Osteoblast (primary cell): Measurements from ENCODE around the gene CAMTA1. TPM values are rescaled to one million over a fixed set of nuclear protein-coding genes. Genes with fewer than 3 reads are reported as not detected.

Source experiments
- DNase-seq: peaks from one replicate; pipeline ENCODE4 v3.0.0; 2011; ENCODE audit warnings: low spot score, mixed read lengths; ENCODE audit not compliant: insufficient read length; ENCODE audit errors: missing footprints
- H2AFZ ChIP-seq: 2 replicates; pipeline ENCODE4 v1.6.0; 2011; ENCODE audit warnings: mild to moderate bottlenecking, low read length
- H3K27ac ChIP-seq: 2 replicates; pipeline ENCODE4 v1.5.1; 2011; ENCODE audit warnings: mild to moderate bottlenecking, low read depth, low read length, moderate library complexity
- H3K27me3 ChIP-seq: 2 replicates; pipeline ENCODE4 v1.6.0; 2012; ENCODE audit warnings: mild to moderate bottlenecking, control low read depth, inconsistent platforms, low read length, moderate library complexity; ENCODE audit not compliant: insufficient read depth
- H3K36me3 ChIP-seq: 2 replicates; pipeline ENCODE4 v1.5.1; 2011; ENCODE audit warnings: mild to moderate bottlenecking, low read length, control low read depth, moderate library complexity; ENCODE audit not compliant: insufficient read depth
- H3K4me1 ChIP-seq: 2 replicates; pipeline ENCODE4 v1.5.1; 2011; ENCODE audit warnings: mild to moderate bottlenecking, low read length, control low read depth, moderate library complexity; ENCODE audit not compliant: insufficient read depth
- H3K4me2 ChIP-seq: 2 replicates; pipeline ENCODE4 v1.6.0; 2011; ENCODE audit warnings: mild to moderate bottlenecking, low read length; ENCODE audit not compliant: insufficient read depth
- H3K4me3 ChIP-seq: fragments of 200-600 bp; sonication (generic); 3 replicates; pipeline ENCODE4 v1.5.1; 2012; ENCODE audit warnings: mild to moderate bottlenecking, low read length, inconsistent platforms; ENCODE audit not compliant: insufficient read depth
- H3K79me2 ChIP-seq: 2 replicates; pipeline ENCODE4 v1.6.0; 2012; ENCODE audit warnings: mild to moderate bottlenecking, low read length, control low read depth, inconsistent platforms; ENCODE audit not compliant: insufficient read depth
- H3K9me3 ChIP-seq: 2 replicates; pipeline ENCODE4 v1.5.1; 2011; ENCODE audit warnings: low read depth, low read length, control low read depth
- H4K20me1 ChIP-seq: 2 replicates; pipeline ENCODE4 v1.6.0; 2012; ENCODE audit warnings: mild to moderate bottlenecking, low read length, control low read depth; ENCODE audit not compliant: insufficient read depth
- total RNA-seq: library from RNA; depleted of rRNA; stranded (reverse); fragments of >200 nt; gene quantifications from 2 replicates; pipeline ENCODE4 v1.2.3, GENCODE V29; 2012
- TF ChIP-seq, protein P1 (sequence below): IDR thresholded peaks from 2 replicates; pipeline ENCODE4 v1.5.1; 2011; ENCODE audit warnings: mild to moderate bottlenecking, low read depth, low read length, moderate library complexity; ENCODE audit errors: extremely low read depth

The CAMTA1 gene
- total RNA-seq, 1 donor, result 47.4 TPM

DNA sequence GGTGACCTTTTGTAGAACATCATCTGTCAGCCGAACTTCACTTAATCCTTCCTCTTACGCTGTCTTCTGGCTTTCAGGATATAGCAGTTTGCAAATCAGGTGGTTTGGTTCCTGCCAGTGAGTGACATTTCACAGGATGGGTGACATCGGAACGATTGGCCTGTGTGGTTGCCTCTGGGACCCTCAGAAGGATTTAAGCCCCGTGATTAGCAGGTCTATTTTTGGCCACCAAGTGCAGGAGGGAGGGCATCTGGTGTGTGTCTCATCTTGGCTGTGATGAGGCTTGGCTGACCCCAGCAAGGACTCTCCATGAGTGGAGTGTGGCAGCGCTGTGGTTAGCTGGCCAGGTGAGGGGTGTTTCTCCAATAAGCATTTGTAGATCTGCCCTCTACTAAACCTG lies 578.2 kb downstream of the CAMTA1 start:
- Histone ChIP-seq H2AFZ (no peak overlapping the region), H3K4me1 (no peaks in the 10 kb centered on the region), H3K4me3 (no peak overlapping the region), H4K20me1 (no peaks in the 10 kb centered on the region), H3K79me2 (no peaks in the 10 kb centered on the region), H3K27me3 (peaks cover 10% of the 10 kb centered on the region), H3K27ac (no peak overlapping the region), H3K4me2 (no peak overlapping the region), H3K9me3 (no peaks in the 10 kb centered on the region), H3K36me3 (no peaks in the 10 kb centered on the region)
- DNase-seq, result no peak
- TF ChIP-seq, protein P1, sequence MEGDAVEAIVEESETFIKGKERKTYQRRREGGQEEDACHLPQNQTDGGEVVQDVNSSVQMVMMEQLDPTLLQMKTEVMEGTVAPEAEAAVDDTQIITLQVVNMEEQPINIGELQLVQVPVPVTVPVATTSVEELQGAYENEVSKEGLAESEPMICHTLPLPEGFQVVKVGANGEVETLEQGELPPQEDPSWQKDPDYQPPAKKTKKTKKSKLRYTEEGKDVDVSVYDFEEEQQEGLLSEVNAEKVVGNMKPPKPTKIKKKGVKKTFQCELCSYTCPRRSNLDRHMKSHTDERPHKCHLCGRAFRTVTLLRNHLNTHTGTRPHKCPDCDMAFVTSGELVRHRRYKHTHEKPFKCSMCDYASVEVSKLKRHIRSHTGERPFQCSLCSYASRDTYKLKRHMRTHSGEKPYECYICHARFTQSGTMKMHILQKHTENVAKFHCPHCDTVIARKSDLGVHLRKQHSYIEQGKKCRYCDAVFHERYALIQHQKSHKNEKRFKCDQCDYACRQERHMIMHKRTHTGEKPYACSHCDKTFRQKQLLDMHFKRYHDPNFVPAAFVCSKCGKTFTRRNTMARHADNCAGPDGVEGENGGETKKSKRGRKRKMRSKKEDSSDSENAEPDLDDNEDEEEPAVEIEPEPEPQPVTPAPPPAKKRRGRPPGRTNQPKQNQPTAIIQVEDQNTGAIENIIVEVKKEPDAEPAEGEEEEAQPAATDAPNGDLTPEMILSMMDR, result no peak

- H3K36me3 ChIP-seq, result no peaks in the 10 kb centered on the region
- peaks cover 10% of the 10 kb centered on the region for H3K27me3 ChIP-seq
- no peaks in the 10 kb centered on the region for H4K20me1 ChIP-seq
- no peaks in the 10 kb centered on the region for H3K4me1 ChIP-seq
- H3K79me2 ChIP-seq, result no peaks in the 10 kb centered on the region
- H3K9me3 ChIP-seq, result no peaks in the 10 kb centered on the region
- DNase-seq, result no peak
- no peak overlapping the region for H3K4me2 ChIP-seq
- no peak overlapping the region for H2AFZ ChIP-seq
- H3K27ac ChIP-seq, result no peak overlapping the region
- TF ChIP-seq, protein P1, result no peak
- H3K4me3 ChIP-seq, result no peak overlapping the region
Observed at GRCh38 chr1:7365706-7366105, 580.5 kb downstream of the CAMTA1 start.

DNA sequence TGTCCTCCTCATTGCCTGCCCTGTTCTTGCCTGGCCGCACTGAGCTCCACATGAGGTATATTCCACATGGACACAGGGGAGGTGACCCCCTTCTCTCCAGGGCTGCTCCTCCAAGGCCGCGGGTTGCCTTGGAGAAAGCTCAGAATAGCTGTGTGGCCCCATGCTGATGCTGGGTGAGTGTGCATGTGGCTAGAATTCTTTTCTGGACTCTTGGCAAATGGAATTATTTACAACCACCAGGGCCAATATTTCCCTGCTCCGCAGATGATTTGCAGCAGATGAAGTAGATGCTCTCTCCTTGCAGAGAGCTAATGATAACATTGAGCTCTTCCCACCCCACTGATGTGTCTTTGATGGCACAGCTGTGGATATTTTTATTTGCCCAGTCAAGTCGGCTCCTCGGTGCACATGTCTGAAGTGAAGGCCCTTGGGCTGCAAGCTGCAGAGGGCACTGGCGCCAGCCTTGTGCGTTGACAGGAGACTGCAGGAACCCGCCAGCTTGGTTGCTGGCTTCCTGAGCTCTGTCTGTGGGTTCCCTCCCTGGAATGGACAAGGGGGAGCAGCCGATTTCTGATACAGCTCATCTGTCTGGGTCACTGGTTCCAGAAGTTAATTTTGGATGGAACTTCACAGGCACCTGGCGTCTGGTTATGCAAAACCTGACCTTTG lies 581.2 kb downstream of the CAMTA1 start:
- H3K4me2 ChIP-seq, result no peak overlapping the region
- no peaks in the 10 kb centered on the region for H3K9me3 ChIP-seq
- H4K20me1 ChIP-seq, result no peaks in the 10 kb centered on the region
- H3K27me3 ChIP-seq, result peaks cover 6% of the 10 kb centered on the region
- H3K27ac ChIP-seq, result no peak overlapping the region
- no peaks in the 10 kb centered on the region for H3K79me2 ChIP-seq
- H3K4me1 ChIP-seq, result no peaks in the 10 kb centered on the region
- no peak overlapping the region for H3K4me3 ChIP-seq
- TF ChIP-seq, protein P1, result no peak
- DNase-seq, result no peak
- no peak overlapping the region for H2AFZ ChIP-seq
- no peaks in the 10 kb centered on the region for H3K36me3 ChIP-seq

DNA sequence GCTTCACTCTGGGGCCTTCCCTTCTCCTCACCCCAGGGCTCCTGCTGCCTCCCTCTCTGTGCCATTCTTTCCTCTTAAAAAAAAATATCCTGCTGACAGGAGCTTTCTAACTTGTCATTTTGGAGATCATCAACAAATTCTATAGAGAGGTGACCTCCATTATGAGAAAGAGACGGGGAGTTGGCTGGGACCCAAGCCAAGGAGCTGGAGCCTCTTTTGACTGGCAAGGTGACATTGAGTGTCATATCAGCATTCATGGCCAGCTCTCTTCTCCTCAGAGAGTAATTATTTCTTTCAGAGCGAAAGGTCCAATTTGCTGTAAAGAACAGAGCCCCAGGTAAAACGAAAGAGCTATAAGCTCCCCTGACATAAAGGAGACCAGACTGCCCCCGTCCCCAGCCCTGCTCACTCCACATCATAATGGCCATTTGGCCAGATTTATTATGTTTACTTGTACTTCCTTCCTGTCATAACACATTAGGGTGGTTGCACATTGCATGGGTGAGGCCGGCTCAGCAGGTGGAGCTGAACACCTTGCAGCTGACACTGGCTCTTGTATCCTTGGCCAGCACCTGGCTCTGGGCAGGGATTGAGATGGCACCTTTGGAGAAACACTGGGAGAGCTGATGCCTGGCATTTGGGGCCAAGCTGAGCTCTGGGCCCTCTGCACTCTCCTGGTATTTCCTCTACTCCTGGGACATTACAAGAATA lies 581.9 kb downstream of the CAMTA1 start:
- no peak overlapping the region for H3K4me3 ChIP-seq
- no peaks in the 10 kb centered on the region for H3K79me2 ChIP-seq
- no peaks in the 10 kb centered on the region for H3K9me3 ChIP-seq
- H3K4me2 ChIP-seq, result no peak overlapping the region
- H3K27ac ChIP-seq, result no peak overlapping the region
- TF ChIP-seq, protein P1, result no peak
- H4K20me1 ChIP-seq, result no peaks in the 10 kb centered on the region
- no peak overlapping the region for H2AFZ ChIP-seq
- H3K36me3 ChIP-seq, result no peaks in the 10 kb centered on the region
- no peak for DNase-seq
- peaks cover 6% of the 10 kb centered on the region for H3K27me3 ChIP-seq
- H3K4me1 ChIP-seq, result no peaks in the 10 kb centered on the region
